HK-2 (cell line): ENCODE data around the gene OASL.
A peak's percentile ranks its signal among the peaks of the same experiment; 100 is the strongest.
"Not testable (repeated sequence)": the region's sequence is repeated elsewhere in the genome, so short reads cannot be mapped to it uniquely, and the experiment has no call there.

Source experiments
- DNase-seq: peaks from one replicate; pipeline ENCODE4 v3.0.0-alpha.2; 2018; ENCODE audit not compliant: unreplicated experiment

Gene OASL, protein sequence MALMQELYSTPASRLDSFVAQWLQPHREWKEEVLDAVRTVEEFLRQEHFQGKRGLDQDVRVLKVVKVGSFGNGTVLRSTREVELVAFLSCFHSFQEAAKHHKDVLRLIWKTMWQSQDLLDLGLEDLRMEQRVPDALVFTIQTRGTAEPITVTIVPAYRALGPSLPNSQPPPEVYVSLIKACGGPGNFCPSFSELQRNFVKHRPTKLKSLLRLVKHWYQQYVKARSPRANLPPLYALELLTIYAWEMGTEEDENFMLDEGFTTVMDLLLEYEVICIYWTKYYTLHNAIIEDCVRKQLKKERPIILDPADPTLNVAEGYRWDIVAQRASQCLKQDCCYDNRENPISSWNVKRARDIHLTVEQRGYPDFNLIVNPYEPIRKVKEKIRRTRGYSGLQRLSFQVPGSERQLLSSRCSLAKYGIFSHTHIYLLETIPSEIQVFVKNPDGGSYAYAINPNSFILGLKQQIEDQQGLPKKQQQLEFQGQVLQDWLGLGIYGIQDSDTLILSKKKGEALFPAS

DNA sequence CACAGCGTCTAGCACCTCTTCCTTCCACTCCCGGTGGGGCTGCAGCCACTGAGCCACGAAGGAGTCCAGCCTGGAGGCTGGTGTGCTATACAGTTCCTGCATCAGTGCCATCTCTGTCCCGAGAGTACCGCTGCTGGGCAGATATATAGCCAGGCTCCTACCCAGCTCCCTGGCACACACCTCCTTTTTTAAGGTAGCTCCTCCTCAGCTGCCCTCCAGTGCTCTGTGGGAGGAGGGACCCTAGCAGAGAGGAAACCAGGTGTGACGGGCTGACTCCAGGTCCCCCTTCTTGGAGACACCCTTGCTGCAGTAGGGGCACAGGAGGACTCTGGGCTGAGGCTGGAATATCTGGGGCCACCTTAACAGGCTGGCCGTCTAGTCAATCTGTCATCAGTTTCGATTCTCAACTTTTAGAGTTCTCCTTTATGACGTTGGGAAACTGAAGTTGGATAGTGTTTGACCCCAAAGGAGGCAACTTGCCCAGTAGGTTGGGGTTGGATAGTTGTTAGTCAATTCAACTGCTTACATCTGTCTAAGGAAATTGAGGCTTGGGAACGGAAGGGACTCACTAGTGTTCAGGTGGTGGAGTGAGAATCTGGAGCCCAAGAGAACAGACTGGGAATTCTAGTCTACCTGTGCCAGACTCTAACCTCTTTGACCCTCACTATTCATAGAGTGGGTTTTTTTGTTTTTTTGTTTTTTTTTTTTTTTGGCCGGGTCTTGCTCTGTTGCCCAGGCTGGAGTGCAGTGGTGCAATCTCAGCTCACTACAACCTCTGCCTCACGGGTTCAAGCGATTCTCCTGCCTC lies at the start of gene OASL:
TSS of gene OASL (minus strand) at position 386 of the 808 bp plus-strand sequence. CDS start at position 111, 275 bp downstream.
- DNase-seq: peak; percentile 7

DNA sequence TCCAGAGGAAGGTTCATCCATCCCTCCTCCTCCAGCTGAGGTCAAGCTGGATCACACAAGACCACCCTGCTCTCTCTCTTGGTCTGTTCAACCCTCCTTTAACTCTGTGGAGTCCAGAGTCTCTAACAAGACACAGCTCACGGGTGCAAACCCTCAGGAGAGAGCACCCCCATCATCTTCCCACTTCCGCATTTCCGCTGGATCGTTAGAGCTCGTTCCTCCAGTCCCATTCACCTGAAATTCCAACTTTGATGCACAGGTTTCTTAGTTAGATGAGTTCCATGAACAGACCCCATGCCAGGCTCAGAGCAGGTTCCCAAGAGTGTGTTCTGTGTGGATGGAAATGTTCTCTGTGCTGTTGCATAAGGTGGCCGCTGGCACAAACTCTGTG lies 49.1 kb upstream of the OASL start:
- no peak for DNase-seq

DNA sequence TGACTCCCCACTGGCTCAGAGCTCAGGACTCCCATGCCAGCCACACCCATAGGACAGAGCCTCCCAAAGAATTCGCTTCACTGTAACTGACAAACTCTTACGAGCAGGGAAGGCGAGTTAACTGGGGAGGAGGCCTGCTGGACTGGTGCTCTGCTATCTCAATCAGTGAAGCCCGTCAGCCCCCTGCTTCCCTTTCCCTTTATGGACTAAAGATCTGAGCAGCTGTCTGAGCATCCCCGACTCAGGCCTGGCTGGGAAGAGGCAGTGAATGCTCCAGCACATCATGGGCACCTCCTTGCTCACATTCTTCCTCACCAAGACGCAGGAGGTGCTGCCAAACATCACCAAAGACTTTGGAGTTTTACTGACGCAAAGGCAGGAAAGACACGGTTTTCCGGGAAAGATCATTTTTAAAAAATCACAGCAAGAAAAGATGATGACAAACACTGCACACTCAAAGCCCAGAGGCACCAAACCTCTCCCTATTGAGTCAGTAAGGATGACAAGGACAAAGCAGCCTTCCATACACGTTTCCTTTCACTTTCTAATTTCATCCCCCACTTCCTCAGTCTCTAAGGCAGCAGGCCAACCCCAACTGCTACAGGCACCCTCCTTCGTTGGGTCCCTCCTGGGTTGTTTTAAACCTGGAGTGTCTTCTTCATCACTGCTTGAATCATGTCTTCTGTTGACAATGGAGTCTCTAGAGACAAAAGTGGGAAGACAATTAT lies 48.6 kb upstream of the OASL start:
- no peak for DNase-seq

DNA sequence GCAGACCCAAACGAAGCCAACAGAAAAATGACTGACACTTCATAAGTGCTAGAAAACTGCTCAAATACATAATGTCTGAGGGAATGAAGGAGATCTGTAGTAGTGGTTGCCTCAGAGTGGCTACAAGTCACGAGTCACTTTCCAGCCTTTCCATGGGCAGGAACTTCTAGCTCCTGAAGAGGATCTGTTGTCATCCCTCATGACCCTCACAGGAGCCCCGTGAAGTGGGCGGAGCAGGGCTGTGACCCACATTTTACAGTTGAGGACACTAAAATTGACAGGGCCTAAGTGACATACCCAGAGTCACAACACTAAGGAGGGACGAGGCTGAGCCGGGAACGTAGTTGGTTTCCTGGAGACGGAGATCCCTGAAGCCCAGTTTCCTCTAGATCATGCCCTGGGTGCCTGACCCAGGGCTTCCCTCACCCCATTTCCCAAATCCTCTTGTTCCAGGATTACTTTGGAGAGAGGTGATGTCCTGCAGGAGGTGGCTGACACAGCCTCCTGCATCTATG lies 47.8 kb upstream of the OASL start:
- DNase-seq: no peak

DNA sequence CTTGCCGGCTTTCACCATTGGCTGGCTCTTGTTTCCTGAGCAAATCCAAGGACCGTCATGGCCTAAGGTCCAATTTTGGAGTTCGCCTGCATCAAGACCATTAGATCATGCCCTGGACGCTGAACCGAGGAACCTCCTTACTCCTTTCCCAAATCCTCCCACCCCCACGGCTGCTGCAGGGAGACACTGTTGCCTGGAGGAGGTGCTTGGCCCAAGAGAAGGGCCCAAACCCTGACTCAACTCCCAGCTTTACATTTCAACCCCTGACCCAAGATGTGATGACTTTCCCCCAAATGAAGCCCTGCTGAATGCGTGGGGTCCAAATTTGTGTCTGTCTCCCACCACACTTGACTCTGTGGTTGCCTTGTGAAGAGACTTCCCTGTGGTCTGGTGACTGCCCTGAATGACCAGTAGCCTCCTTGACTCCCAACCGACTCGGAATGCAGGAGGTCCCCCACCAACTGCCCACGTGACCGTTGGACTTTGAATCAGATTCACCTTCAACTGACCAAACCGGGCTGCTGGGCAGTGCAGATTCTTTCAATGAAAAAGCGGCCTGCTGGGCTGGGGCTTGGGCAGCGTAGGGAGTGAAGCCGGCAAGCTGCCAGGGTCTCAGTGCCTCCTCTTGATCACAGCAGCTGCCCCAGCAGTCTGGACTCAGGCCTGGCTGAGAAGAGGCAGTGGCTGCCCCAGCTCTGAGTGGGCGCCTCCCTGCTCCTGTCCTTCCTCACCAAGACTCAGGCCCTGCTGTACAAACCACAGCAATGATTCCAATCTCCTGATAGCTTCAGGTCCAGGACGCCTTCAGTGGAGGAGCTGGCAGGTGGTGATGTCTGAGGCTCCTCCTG lies 46.7 kb upstream of the OASL start:
- no peak for DNase-seq

DNA sequence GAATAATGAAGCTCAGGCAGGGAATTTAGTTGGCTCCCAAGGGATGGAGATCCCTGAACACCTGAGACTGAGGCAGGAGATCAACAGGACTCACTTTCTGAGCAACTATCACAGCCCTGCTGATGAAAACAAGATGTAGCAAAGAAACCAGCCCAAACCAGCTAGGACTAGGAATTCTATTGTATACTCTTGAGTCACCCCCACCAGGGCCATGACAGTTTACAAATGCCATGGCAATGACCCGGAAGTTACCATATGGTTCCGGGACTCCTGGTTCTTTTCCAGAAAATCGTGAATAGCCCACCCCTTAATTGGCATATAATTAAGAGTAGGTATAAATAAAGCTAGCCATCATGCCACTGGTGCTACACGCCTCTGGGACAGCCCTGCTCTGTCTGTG lies 46.0 kb upstream of the OASL start:
- no peak for DNase-seq

DNA sequence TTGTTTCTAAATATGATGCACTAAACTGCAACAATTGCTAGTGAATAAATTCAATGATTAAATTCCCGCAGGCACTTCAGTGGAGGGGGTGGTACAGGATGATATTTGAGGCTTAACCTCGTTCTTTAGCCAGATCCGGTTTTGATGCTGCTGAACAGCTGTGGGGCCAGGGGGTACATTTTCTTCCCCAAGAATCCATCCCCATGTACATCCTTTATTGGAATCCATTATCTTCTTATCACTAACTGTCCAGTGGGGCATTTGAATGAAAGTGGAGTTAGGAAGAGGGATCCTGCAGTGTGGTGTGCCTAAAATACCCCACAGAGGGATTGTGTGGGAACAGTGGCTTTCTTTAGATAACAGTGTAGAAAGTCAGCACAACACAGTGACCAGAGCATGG lies 45.2 kb upstream of the OASL start:
- DNase-seq: no peak

DNA sequence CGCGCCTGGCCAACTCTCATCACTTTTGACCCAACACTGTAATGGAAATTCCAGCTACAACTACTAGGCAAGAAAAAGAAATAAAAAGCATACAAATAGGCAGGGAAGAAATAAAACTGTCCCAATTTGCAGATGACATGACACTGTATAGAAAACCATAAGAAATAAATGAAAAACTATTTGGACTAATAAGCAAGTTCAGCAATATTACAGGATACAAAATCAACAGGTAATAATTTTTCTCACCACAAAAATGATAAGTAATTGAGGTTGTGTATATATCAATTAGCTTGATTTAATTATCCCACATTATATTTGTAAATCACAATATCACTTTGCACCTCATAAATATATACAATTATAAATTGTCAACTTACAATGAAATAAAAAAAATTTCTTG lies 41.9 kb upstream of the OASL start:
- no peak for DNase-seq

DNA sequence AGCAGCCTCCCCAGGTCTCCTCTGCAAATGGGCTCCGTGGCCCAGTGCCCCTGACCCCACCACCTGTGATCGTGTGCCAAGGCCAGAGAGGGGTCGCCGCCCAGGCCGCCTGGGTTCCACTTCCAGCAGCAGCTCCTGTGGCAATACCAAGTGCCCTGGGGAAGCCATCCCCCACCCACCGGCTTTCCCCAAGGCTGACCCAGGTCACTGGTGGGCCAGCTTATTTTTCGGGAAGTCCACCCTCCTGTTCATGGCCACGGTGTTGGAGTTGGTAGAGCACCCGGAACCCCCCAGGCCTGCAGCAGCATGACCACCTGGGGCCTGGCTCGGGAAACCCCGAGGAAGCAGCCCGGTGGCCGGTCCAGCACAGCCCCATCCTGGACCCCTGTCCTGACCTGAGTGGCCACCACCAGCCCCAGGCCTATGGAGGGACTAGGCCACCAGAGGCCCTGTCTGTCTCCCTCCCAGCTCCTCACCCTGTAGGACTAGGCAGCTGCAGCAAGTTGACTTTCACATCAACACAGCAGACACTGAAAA lies 40.8 kb upstream of the OASL start:
- no peak for DNase-seq

DNA sequence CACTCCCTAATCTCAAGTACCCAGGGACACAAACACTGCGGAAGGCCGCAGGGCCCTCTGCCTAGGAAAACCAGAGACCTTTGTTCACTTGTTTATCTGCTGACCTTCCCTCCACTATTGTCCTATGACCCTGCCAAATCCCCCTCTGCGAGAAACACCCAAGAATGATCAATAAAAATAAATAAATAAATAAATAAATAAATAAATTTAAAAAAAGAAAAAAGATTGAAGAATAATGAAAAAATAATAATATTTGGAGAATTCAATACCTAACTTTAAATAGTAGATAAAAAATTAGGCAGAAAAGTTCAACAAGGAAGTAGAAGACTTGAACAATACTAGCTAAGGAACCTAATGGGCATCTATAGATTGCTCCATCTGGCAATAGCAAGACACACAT lies 38.4 kb upstream of the OASL start:
- DNase-seq: not testable (repeated sequence)

DNA sequence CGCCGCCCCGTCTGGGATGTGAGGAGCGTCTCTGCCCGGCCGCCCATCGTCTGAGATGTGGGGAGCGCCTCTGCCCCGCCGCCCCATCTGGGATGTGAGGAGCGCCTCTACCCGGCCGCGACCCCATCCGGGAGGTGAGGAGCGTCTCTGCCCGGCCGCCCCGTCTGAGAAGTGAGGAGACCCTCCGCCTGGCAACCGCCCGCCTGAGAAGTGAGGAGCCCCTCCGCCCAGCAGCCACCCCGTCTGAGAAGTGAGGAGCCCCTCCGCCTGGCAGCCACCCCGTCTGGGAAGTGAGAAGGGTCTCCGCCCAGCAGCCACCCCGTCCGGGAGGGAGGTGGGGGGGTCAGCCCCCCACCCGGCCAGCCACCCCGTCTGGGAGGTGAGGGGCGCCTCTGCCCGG lies 36.9 kb upstream of the OASL start:
- not testable (repeated sequence) for DNase-seq

DNA sequence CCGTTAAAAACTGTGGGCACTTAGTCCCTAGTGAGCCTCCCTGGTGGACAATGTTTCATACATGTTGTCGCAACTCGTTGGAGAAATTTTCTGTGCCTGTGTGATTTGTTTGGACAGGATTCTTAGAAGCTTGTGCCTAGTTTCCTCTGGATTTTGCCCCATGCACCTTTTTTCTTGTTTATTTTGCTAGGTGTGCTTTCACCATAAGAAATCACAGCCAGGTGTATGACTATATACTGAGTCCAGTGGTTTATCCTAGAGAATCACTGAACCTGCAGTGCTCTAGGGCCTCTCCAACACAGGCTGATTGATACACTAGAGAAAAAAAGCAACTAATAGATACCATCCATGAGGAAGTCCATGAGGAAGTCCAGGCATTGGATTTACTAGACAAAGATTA lies 33.1 kb upstream of the OASL start:
- DNase-seq: no peak

DNA sequence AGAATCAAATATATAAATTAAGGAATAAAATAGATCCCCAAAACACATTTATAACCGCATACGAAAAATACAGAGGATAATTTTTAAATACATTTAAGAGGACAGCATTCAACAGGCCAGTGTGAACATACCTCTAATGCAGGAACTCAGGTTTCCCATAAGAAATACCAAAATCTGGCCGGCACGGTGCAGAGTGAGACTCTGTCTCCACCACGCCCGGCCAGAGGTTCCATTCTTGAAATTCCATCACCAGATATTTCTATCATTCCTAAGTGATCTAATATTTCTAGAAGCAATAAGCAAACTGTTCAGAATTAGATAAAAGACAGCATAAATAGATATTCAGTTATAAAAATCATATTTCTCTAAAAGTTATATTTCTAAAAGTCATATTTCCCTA lies 30.2 kb upstream of the OASL start:
- no peak for DNase-seq

DNA sequence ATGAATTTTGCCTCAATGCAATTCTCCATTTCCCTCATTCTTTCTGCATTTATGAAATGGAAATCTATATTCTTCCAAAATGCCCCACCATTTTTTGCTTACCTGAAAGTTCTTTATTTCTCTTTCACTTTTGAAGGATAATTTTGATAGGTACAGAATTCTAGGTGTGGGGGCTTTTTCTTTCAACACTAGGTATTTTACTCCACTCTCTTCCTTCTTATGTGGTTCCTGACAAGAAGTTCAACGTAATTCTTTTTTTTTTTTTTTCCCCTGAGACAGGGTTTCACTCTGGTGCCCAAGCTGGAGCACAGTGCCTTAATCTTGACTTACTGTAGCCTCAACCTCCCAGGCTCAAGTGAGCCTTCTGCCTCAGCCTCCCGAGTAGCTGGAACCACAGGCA lies 26.3 kb upstream of the OASL start:
- no peak for DNase-seq

DNA sequence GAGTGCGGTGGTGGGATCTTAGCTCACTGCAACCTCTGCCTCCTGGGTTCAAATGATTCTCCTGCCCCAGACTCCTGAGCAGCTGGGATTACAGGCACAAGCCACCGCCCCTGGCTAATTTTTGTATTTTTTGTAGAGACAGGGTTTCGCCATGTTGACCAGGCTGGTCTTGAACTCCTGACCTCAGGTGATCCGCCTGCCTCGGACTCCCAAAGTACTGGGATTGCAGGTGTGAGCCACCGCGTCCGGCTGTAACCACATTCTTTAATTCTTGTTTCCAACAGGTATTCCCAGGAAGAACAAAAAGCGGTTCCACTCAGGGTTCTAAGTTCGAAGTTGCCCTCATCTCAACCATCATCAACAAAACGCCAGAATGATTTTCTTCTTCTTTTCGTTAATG lies 25.5 kb upstream of the OASL start:
- not testable (repeated sequence) for DNase-seq

DNA sequence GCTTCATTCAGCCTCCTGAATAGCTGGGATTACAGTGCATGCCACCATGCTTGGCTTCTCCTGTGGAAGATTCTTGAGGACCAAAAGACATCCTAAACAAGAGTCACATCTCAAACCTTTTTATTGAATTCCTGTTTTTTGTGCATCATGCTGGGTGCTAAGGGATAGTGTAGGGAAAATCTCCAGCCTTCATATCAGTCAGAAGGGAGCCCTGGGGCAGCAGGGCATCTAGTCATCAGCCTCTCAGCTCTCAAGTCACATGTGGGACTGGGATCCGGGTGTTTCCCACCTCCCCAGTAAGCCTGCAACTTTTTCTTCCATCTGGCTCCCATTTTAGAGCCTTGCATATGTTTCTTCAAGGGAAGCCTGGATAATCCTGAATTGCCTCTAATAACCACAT lies 25.1 kb upstream of the OASL start:
- DNase-seq: no peak

DNA sequence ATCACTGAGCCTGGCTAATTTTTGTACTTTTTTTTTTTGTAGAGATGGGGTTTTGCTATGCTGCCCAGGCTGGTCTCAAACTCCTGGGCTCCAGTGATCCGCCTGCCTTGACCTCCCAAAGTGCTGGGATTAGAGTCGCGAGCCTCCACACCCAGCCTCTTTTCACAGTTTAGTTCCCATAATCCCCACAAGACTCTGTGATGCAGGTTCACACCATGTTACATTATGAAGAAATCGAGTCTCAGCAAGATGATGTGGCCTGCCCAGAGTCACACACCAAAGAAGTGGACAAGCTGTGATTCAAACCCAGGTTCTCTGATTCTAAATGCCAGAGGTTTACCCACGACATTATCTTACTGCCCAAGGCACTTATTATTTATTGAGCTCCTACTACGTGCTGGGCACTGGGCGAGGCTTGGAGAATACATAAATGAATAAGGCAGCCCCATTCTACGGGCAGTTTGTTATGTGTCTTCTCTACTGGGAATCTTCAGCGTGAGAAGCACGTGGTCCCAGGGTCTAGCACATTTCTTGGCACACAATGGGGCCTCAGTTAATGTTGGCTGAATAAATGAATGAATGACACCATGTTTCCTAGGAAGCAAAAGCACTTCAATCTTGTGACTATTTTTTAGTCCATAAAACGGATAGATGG lies 23.5 kb upstream of the OASL start:
- no peak for DNase-seq

DNA sequence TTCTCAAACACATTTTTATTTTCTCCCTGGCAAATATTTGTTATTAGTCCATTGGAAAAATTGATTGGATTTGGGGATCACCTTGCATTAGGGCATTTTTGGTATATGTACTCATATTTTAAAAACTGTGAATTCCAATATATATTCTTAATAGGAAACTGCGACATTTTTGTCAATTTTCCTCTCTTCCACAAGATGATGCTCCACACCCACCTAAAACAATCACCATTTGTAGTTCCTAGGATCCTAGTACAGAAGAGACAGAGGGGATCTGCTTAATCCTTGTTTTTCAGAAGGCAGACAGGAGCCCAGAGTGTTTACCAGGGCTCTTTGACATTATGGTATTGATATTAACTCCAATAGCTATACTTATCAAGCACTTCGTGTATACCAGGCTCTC lies 22.8 kb upstream of the OASL start:
- DNase-seq: no peak

DNA sequence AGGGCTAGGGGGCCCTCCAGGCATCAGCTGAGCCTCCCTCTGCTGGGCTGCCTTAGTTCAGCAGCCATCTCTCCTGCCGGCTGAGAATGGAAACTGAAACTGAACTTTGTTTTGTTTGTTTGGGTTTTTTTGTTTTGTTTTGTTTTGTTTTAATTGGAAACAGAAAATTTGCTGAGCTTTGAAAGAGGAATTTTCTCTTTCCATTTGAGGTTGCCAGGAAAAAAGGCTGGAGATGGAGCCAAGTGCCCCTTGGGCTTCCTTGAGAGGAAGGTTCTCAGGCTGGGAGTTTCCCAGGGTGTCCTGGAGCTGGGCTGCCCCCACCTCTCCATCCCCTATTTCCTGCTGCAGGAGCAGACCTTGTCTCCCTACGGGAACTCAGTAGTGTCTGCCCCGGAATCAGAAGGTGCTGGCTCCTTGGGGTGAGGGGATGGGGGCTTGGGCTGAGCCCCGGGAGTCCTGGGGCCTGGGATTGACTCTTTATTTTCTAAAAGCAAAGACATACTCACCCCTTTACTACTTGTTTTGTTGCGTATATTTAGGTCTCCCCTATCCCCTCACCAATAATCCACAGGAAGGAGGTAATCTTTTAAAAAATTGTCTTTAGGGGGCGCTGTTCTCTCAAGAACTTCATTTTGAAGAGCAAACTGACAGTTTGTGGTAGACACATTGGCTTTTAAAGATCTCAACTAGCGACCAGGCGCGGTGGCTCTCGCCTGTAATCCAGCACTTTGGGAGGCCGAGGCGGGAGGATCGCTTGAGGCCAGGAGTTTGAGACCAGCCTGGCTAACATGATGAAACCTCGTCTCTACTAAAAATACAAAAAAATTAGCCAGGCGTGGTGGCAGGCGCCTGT lies 21.3 kb upstream of the OASL start:
- DNase-seq: no peak
